MCF 10A (cell line): ENCODE data around the gene C2CD4A. TPM values are rescaled to one million over a fixed set of nuclear protein-coding genes. Genes with fewer than 3 reads are reported as not detected.
A peak's percentile ranks its signal among the peaks of the same experiment; 100 is the strongest.

Source experiments
- BruUV-seq: library from RNA; stranded (reverse); fragments of 400-500 nt; replicated peaks from 2 replicates; lab custom pipeline; 2021; lab: Mats Ljungman, UMichigan
- CTCF ChIA-PET: fragments of 300-600 bp; sonication (Branson Sonifier 250); formaldehyde crosslinking; extraction: SDS; loops from one replicate; lab custom pipeline; 2021; ENCODE audit warnings: antibody characterized with exemption, inconsistent platforms; lab: Yijun Ruan, JAX
- POLR2A ChIA-PET: fragments of 300-600, 350-650 bp; sonication (Branson Sonifier 250); formaldehyde crosslinking; extraction: SDS; loops from one replicate; lab custom pipeline; 2020; ENCODE audit warnings: antibody characterized with exemption, inconsistent platforms; lab: Yijun Ruan, JAX
- DNase-seq: peaks from one replicate; pipeline ENCODE4 v3.0.0-alpha.2; 2018; ENCODE audit not compliant: unreplicated experiment
- H3K27ac Mint-ChIP-seq: one replicate; pipeline ENCODE4 v1.8.0; 2022; ENCODE audit warnings: mild to moderate bottlenecking, low read depth, mixed read lengths; ENCODE audit not compliant: unreplicated experiment
- H3K27me3 Mint-ChIP-seq: one replicate; pipeline ENCODE4 v1.8.0; 2022; ENCODE audit warnings: mixed read lengths; ENCODE audit not compliant: insufficient read depth, unreplicated experiment
- H3K36me3 Mint-ChIP-seq: one replicate; pipeline ENCODE4 v1.8.0; 2022; ENCODE audit warnings: mild to moderate bottlenecking, moderate library complexity, mixed read lengths; ENCODE audit not compliant: insufficient read depth, unreplicated experiment
- H3K4me1 Mint-ChIP-seq: one replicate; pipeline ENCODE4 v1.8.0; 2022; ENCODE audit warnings: mixed read lengths; ENCODE audit not compliant: insufficient read depth, unreplicated experiment
- H3K4me3 Mint-ChIP-seq: one replicate; pipeline ENCODE4 v1.8.0; 2022; ENCODE audit warnings: mild to moderate bottlenecking, moderate library complexity, mixed read lengths; ENCODE audit not compliant: unreplicated experiment
- H3K9me3 Mint-ChIP-seq: one replicate; pipeline ENCODE4 v1.8.0; 2022; ENCODE audit warnings: mixed read lengths; ENCODE audit not compliant: unreplicated experiment
- CTCF ChIP-seq: fragments of 200-600 bp; IDR thresholded peaks from one replicate; pipeline ENCODE4 v1.8.0; 2022; ENCODE audit warnings: antibody characterized with exemption, mild to moderate bottlenecking; ENCODE audit not compliant: unreplicated experiment
- intact Hi-C: fragments of 100-400 bp; cut with micrococcal nuclease; formaldehyde crosslinking; loops from 2 replicates; pipeline ENCODE4 v1.14.1; 2022
- total RNA-seq: library from RNA; stranded (reverse); gene quantifications from 2 replicates; pipeline ENCODE4 v1.2.3, GENCODE V29; 2022

The C2CD4A gene
- total RNA-seq, 1 experiment from 2014 or later: 0.16 TPM

- DNase-seq: peak; percentile 80
Measured at GRCh38 chr15:62063825-62064635, 2.7 kb upstream of the C2CD4A start.

GRCh38 chr15:62067448-62068044, 769 bp downstream of the C2CD4A start:
- BruUV-seq: no TSS peak
- peak overlapping the region; percentile 75 for H3K4me3 Mint-ChIP-seq
- ChIA-PET CTCF (interaction anchor here (0.6 kb wide), 1 partner anchor 1593 kb away, joined by 3 read pairs; no protein-coding TSS in a partner anchor), POLR2A (no interaction called here)
- peaks cover 10% of the 10 kb centered on the region for H3K27me3 Mint-ChIP-seq
- no peak overlapping the region for H3K27ac Mint-ChIP-seq
- H3K36me3 Mint-ChIP-seq: no peaks in the 10 kb centered on the region
- peaks cover 21% of the 10 kb centered on the region for H3K4me1 Mint-ChIP-seq
- no peak for DNase-seq
- no peak for TF ChIP-seq CTCF
- intact Hi-C loops: no loop called here
- no peaks in the 10 kb centered on the region for H3K9me3 Mint-ChIP-seq

More at GRCh38 chr15:62063825-62064635, 2.7 kb upstream of the C2CD4A start:
- Mint-ChIP-seq H3K27me3 (peaks cover 10% of the 10 kb centered on the region), H3K27ac (peak overlapping the region; percentile 73), H3K9me3 (no peaks in the 10 kb centered on the region), H3K4me3 (peak overlapping the region; percentile 52), H3K36me3 (no peaks in the 10 kb centered on the region), H3K4me1 (peaks cover 33% of the 10 kb centered on the region)
- TF ChIP-seq CTCF: no peak
- ChIA-PET CTCF (interaction anchor here (0.6 to 2.0 kb wide), 8 partner anchors 10 to 243 kb away, joined by 3 to 16 read pairs (median 4); no protein-coding TSS in a partner anchor), POLR2A (interaction anchor here (0.6 to 1.7 kb wide), 12 partner anchors 11 to 1685 kb away, joined by 3 to 14 read pairs (median 4); no protein-coding TSS in a partner anchor)
- intact Hi-C loops: loop anchor here (5.0 kb wide), 1 partner anchor 73 kb away; no protein-coding TSS in a partner anchor
- no TSS peak for BruUV-seq

- TF ChIP-seq CTCF: no peak
- BruUV-seq: no TSS peak
- no peaks in the 10 kb centered on the region for H3K36me3 Mint-ChIP-seq
- intact Hi-C loops: no loop called here
- ChIA-PET POLR2A (interaction anchor here (0.8 to 1.3 kb wide), 2 partner anchors 8 to 1623 kb away, joined by 3 read pairs; partner anchors contain the start of gene VPS13C), CTCF (interaction anchor here (0.9 kb wide), 1 partner anchor 69 kb away, joined by 5 read pairs; no protein-coding TSS in a partner anchor)
- no peak overlapping the region for H3K4me3 Mint-ChIP-seq
- H3K27me3 Mint-ChIP-seq: peaks cover 10% of the 10 kb centered on the region
- no peaks in the 10 kb centered on the region for H3K9me3 Mint-ChIP-seq
- H3K27ac Mint-ChIP-seq: no peak overlapping the region
- peak; percentile 22 for DNase-seq
- peaks cover 16% of the 10 kb centered on the region for H3K4me1 Mint-ChIP-seq
Measured at GRCh38 chr15:62068071-62068809, 1.5 kb downstream of the C2CD4A start.
